ENCODE data around the gene DUT. TPM values are rescaled to one million over a fixed set of nuclear protein-coding genes. Genes with fewer than 3 reads are reported as not detected.

DUT gene
- total RNA-seq, 1 donor from 2014 or later = 84.5 TPM

DNA sequence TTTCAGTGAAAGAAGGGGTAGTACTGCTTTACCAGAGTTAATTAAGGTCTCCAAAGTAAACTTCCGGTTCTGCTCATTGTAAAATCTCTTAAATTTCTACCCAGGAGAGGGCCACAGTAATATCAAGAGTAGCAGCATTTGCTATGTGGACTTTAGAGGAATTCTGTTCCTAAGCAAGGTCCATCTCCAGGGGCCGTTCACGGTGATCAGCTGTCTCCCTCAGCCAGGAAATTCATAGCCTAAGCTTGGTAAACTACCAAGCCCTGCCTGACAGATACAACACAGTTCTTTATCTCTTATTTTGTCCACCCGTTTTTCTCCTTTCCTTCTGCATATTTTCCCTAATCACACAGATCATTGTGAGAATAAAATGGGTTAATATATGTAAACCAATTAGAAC lies 2.3 kb downstream of the DUT start:
- H3K4me3 ChIP-seq = no peak overlapping the region
- DNase-seq (ENCODE audit: extremely low spot score in 2 of 2) = no peak
- TF ChIP-seq POLR2AphosphoS5 (IDR thresholded peaks at IDR 0.05; ENCODE audit: insufficient read depth in 1 of 2, low read depth in 1 of 2) = no peak
- TF ChIP-seq, protein P1, sequence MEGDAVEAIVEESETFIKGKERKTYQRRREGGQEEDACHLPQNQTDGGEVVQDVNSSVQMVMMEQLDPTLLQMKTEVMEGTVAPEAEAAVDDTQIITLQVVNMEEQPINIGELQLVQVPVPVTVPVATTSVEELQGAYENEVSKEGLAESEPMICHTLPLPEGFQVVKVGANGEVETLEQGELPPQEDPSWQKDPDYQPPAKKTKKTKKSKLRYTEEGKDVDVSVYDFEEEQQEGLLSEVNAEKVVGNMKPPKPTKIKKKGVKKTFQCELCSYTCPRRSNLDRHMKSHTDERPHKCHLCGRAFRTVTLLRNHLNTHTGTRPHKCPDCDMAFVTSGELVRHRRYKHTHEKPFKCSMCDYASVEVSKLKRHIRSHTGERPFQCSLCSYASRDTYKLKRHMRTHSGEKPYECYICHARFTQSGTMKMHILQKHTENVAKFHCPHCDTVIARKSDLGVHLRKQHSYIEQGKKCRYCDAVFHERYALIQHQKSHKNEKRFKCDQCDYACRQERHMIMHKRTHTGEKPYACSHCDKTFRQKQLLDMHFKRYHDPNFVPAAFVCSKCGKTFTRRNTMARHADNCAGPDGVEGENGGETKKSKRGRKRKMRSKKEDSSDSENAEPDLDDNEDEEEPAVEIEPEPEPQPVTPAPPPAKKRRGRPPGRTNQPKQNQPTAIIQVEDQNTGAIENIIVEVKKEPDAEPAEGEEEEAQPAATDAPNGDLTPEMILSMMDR (IDR thresholded peaks at IDR 0.05) = no peak
- TF ChIP-seq POLR2A (IDR thresholded peaks at IDR 0.05) = no peak
- no peaks in the 10 kb centered on the region for H3K9me3 ChIP-seq
- intact Hi-C loops (cut with DNase I) = no loop called here
- no peaks in the 10 kb centered on the region for H3K27me3 ChIP-seq
- H3K4me1 ChIP-seq = peaks cover 23% of the 10 kb centered on the region
- peaks cover 0 to 35% of the 10 kb centered on the region in 2 donors for H3K36me3 ChIP-seq
- H3K27ac ChIP-seq = no peak overlapping the region

DNA sequence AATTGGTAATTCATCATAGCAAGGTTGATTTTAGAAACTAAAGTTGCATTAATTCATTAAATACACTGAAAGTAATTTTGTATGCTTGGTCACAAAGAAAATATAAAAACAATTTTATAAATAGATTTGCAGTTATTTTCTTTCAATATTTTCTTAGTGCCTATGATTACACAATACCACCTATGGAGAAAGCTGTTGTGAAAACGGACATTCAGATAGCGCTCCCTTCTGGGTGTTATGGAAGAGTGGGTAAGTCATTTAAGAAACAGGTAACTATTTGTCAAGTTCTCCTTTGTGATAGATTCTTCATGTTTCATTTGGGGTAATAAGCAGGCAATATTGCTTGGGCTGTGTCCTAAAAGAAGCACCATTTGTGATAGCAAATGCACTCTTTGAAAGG lies 3.0 kb downstream of the DUT start:
- Histone ChIP-seq H3K4me3 (no peak overlapping the region), H3K27me3 (no peaks in the 10 kb centered on the region), H3K4me1 (peaks cover 23% of the 10 kb centered on the region), H3K27ac (no peak overlapping the region), H3K9me3 (no peaks in the 10 kb centered on the region), H3K36me3 (peaks cover 0 to 43% of the 10 kb centered on the region in 2 donors)
- no peak for DNase-seq (ENCODE audit: extremely low spot score in 2 of 2)
- intact Hi-C loops (cut with DNase I) = no loop called here
- TF ChIP-seq POLR2AphosphoS5 (IDR thresholded peaks at IDR 0.05; ENCODE audit: insufficient read depth in 1 of 2, low read depth in 1 of 2) = no peak
- TF ChIP-seq POLR2A (IDR thresholded peaks at IDR 0.05) = no peak
- TF ChIP-seq, protein P1 (IDR thresholded peaks at IDR 0.05) = no peak

DNA sequence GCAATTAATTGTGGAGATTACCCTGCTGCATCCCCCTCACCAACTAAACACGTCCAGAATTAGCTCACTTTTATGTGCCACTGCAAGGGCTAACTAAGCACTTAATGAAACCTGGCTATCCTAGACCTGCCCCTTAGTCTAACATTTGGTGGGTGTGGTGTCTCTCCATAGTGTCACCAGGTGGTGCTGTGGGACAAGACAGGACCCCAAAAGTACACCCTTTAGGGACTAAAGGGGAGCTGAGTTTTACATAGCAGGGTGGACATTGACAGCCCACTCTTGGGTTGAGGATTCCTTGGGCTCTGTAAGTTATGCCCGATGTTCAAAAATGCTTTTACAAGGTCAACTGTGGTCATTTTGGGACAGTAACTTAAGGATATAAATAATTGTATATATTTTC lies 5.7 kb downstream of the DUT start:
- H3K27me3 ChIP-seq = no peaks in the 10 kb centered on the region
- no peak for DNase-seq (ENCODE audit: extremely low spot score in 2 of 2)
- peaks cover 10% of the 10 kb centered on the region for H3K4me1 ChIP-seq
- H3K4me3 ChIP-seq = no peak overlapping the region
- H3K36me3 ChIP-seq = peaks cover 0 to 64% of the 10 kb centered on the region in 2 donors
- no peaks in the 10 kb centered on the region for H3K9me3 ChIP-seq
- H3K27ac ChIP-seq = no peak overlapping the region
- intact Hi-C loops (cut with DNase I) = no loop called here
- TF ChIP-seq POLR2A (IDR thresholded peaks at IDR 0.05) = no peak
- TF ChIP-seq, protein P1 (IDR thresholded peaks at IDR 0.05) = no peak
- no peak for TF ChIP-seq POLR2AphosphoS5 (IDR thresholded peaks at IDR 0.05; ENCODE audit: insufficient read depth in 1 of 2, low read depth in 1 of 2)

DNA sequence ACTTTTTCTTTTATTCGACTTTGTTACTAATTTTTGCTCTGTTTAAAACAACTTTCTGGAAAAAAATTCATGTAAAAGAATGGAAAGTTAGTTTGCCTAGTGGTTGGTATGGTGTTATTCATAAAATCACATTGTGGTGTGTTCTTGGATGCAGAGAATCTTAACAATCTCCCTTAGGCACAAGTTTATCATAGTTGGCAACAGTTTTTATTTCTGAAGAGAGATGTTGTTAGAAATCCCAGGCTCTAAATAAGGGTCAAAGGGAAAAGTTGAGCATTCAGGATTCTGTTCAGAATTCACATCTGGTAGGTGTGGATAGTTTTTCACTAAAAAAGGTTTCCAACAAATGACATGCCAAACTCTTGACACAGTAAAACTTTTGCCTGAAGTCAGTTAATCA lies 6.4 kb downstream of the DUT start:
- TF ChIP-seq, protein P1 (IDR thresholded peaks at IDR 0.05) = no peak
- TF ChIP-seq POLR2A (IDR thresholded peaks at IDR 0.05) = no peak
- TF ChIP-seq POLR2AphosphoS5 (IDR thresholded peaks at IDR 0.05; ENCODE audit: insufficient read depth in 1 of 2, low read depth in 1 of 2) = no peak
- Histone ChIP-seq H3K27me3 (no peaks in the 10 kb centered on the region), H3K4me3 (no peak overlapping the region), H3K36me3 (peaks cover 0 to 68% of the 10 kb centered on the region in 2 donors), H3K9me3 (no peaks in the 10 kb centered on the region), H3K4me1 (peaks cover 3% of the 10 kb centered on the region), H3K27ac (no peak overlapping the region)
- no peak for DNase-seq (ENCODE audit: extremely low spot score in 2 of 2)
- intact Hi-C loops (cut with DNase I) = no loop called here

DNA sequence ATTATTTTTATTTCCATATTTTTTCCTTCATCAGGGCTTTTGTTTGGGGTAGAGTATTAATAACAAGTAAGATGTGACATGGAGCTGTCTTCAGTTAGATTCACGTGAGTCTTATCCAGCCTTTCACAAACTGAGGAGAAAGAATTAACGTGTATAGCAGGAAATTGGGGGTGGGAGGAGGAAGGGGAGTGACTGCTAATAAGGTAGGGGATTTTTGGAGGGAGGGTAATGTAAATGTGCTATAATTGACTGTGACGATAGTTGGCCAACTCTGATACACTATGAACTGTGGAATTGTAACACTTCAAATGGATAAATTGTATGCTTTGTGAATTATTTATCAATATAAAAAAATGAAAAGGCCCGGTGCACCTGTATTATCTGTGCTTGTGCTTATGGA lies 8.9 kb downstream of the DUT start:
- DNase-seq (ENCODE audit: extremely low spot score in 2 of 2) = no peak
- no peaks in the 10 kb centered on the region for H3K27me3 ChIP-seq
- no peaks in the 10 kb centered on the region for H3K4me1 ChIP-seq
- H3K4me3 ChIP-seq = no peak overlapping the region
- peaks cover 0 to 68% of the 10 kb centered on the region in 2 donors for H3K36me3 ChIP-seq
- no peaks in the 10 kb centered on the region for H3K9me3 ChIP-seq
- intact Hi-C loops (cut with DNase I) = no loop called here
- H3K27ac ChIP-seq = no peak overlapping the region
- TF ChIP-seq, protein P1 (IDR thresholded peaks at IDR 0.05) = no peak
- TF ChIP-seq POLR2AphosphoS5 (IDR thresholded peaks at IDR 0.05; ENCODE audit: insufficient read depth in 1 of 2, low read depth in 1 of 2) (no peak), POLR2A (IDR thresholded peaks at IDR 0.05) (no peak)
